Gastroesophageal sphincter (tissue), 4 donors: ENCODE results near the gene ZNF57. TPM values are rescaled to one million over a fixed set of nuclear protein-coding genes. Genes with fewer than 3 reads are reported as not detected.

Experiments
- ATAC-seq: fragments of 150-250 bp; one replicate; pipeline ENCODE4 v1.9.1; 2016; ENCODE audit warnings: mild to moderate bottlenecking, moderate library complexity
- H3K27ac ChIP-seq, 4 donors: fragments of 200-600 bp; sonication (generic) in 3 of 4; 1 replicate in 3 of 4; 2 replicates in 1 of 4; pipeline ENCODE4 v1.5.1; 2016 to 2019
- H3K27me3 ChIP-seq: fragments of 200-600 bp; sonication (generic); one replicate; pipeline ENCODE4 v1.5.1; 2019
- H3K36me3 ChIP-seq, 2 donors: fragments of 200-600 bp; sonication (generic); one replicate each; pipeline ENCODE4 v1.5.1; 2019; ENCODE audit warnings: control low read depth in 1 of 2
- H3K4me1 ChIP-seq, 3 donors: fragments of 200-600 bp; sonication (generic); 1 replicate in 2 of 3; 2 replicates in 1 of 3; pipeline ENCODE4 v1.5.1; 2016 to 2019; ENCODE audit warnings: control low read depth in 2 of 3
- H3K4me3 ChIP-seq, 2 donors: fragments of 200-600 bp; sonication (generic); one replicate each; pipeline ENCODE4 v1.5.1; 2019; ENCODE audit warnings: mild to moderate bottlenecking in 1 of 2, moderate library complexity in 1 of 2
- H3K9me3 ChIP-seq, 3 donors: fragments of 200-600 bp; sonication (generic); one replicate each; pipeline ENCODE4 v1.5.1; 2017 to 2019; ENCODE audit warnings: control low read depth in 2 of 3
- CTCF ChIP-seq, 4 experiments: fragments of 200-600 bp in 2 of 4; fragments of 450-650 bp in 2 of 4; sonication (generic) in 1 of 4; IDR thresholded peaks; one replicate each; pipeline ENCODE4 v1.5.1; 2017 to 2019; ENCODE audit warnings: antibody characterized with exemption in 4 of 4, mild to moderate bottlenecking in 2 of 4, moderate library complexity in 2 of 4
- EP300 ChIP-seq: sonication (generic); formaldehyde crosslinking; IDR thresholded peaks from one replicate; pipeline ENCODE4 v1.6.1; 2017; ENCODE audit warnings: antibody characterized with exemption, mild to moderate bottlenecking
- POLR2A ChIP-seq, 2 donors: fragments of 450-650 bp; IDR thresholded peaks; one replicate each; pipeline ENCODE4 v1.6.1; 2017; ENCODE audit warnings: antibody characterized with exemption in 2 of 2, mild to moderate bottlenecking in 2 of 2, moderate library complexity in 1 of 2
- POLR2AphosphoS5 ChIP-seq: sonication (generic); formaldehyde crosslinking; IDR thresholded peaks from one replicate; pipeline ENCODE4 v1.6.1; 2017; ENCODE audit warnings: antibody characterized with exemption
- WGBS, 2 donors: methylation state at CpG; one replicate each; pipeline ENCODE4 v1.1.5; 2018; ENCODE audit warnings: low coverage in 1 of 2; 5-methylcytosine and 5-hydroxymethylcytosine counted together
- total RNA-seq, 4 donors: library from RNA; depleted of rRNA; stranded (reverse); fragments of >200 nt; gene quantifications; one replicate each; pipeline ENCODE4 v1.1.0, GENCODE V29; 2016

Gene ZNF57
- total RNA-seq: 1 to 10 TPM; 1.3 to 3.8 (median 2.8) TPM

GRCh38 chr19:2900296-2901252 is at the start of gene ZNF57:
Gene ZNF57, plus strand, starts transcription at chr19:2900928. Its CDS starts 118 bp downstream, at chr19:2901046.
- Histone ChIP-seq H3K4me1 (peaks cover 0 to 15% (median 7%) of the 10 kb centered on the region in 3 donors), H3K4me3 (peak within 1 kb of the TSS; percentile 60 to 70), H3K27ac (peak within 1 kb of the TSS; percentile 73 to 96 (median 84)), H3K9me3 (peaks cover 0 to 13% (median 0%) of the 10 kb centered on the region in 3 donors), H3K27me3 (no peaks in the 10 kb centered on the region), H3K36me3 (no peaks in the 10 kb centered on the region)
- TF ChIP-seq CTCF (IDR thresholded peaks at IDR 0.05): peak in 1 of 4 experiments; percentile 19
- peak; percentile 21 to 26 for TF ChIP-seq POLR2A (IDR thresholded peaks at IDR 0.05)
- TF ChIP-seq POLR2AphosphoS5: peak; percentile 38
- no peak for TF ChIP-seq EP300
- 0% methylated on average over 2 of the region's 100 CpGs; no CpG with 5 or more reads in 1 of the 2 donors for WGBS, 2 donors
- peak; percentile 99 for ATAC-seq

GRCh38 chr19:2852598-2852997 is 48.1 kb upstream of the ZNF57 start:
- TF ChIP-seq POLR2A (IDR thresholded peaks at IDR 0.05): no peak
- no peak for TF ChIP-seq EP300
- no peak for TF ChIP-seq CTCF (IDR thresholded peaks at IDR 0.05)
- no peak for TF ChIP-seq POLR2AphosphoS5
- Histone ChIP-seq H3K27ac (no peak overlapping the region), H3K9me3 (peaks cover 0 to 100% (median 3%) of the 10 kb centered on the region in 3 donors), H3K4me3 (no peak overlapping the region), H3K36me3 (peaks cover 22 to 83% of the 10 kb centered on the region in 2 donors), H3K4me1 (no peaks in the 10 kb centered on the region), H3K27me3 (no peaks in the 10 kb centered on the region)
- WGBS, 2 donors: 94 to 100% methylated on average over 6 to 7 of the region's 10 CpGs
- ATAC-seq: no peak

GRCh38 chr19:2853015-2853606 is 47.6 kb upstream of the ZNF57 start:
- Histone ChIP-seq H3K36me3 (peaks cover 22 to 83% of the 10 kb centered on the region in 2 donors), H3K27ac (no peak overlapping the region), H3K9me3 (peaks cover 0 to 100% (median 3%) of the 10 kb centered on the region in 3 donors), H3K4me1 (no peaks in the 10 kb centered on the region), H3K27me3 (no peaks in the 10 kb centered on the region), H3K4me3 (no peak overlapping the region)
- TF ChIP-seq POLR2AphosphoS5: no peak
- TF ChIP-seq CTCF (IDR thresholded peaks at IDR 0.05): no peak
- TF ChIP-seq POLR2A (IDR thresholded peaks at IDR 0.05): no peak
- no peak for TF ChIP-seq EP300
- ATAC-seq: no peak
- 93 to 96% methylated on average over 8 to 11 of the region's 11 CpGs for WGBS, 2 donors

GRCh38 chr19:2854849-2855248 is 45.9 kb upstream of the ZNF57 start:
- Histone ChIP-seq H3K36me3 (peaks cover 22 to 70% of the 10 kb centered on the region in 2 donors), H3K27me3 (no peaks in the 10 kb centered on the region), H3K27ac (no peak overlapping the region), H3K4me3 (no peak overlapping the region), H3K9me3 (peaks cover 0 to 100% (median 3%) of the 10 kb centered on the region in 3 donors), H3K4me1 (no peaks in the 10 kb centered on the region)
- 89 to 93% methylated on average over 2 to 3 of the region's 3 CpGs for WGBS, 2 donors
- no peak for TF ChIP-seq POLR2A (IDR thresholded peaks at IDR 0.05)
- no peak for TF ChIP-seq POLR2AphosphoS5
- TF ChIP-seq CTCF (IDR thresholded peaks at IDR 0.05): no peak
- no peak for TF ChIP-seq EP300
- no peak for ATAC-seq
